GM19239 (cell line): ENCODE results near the gene FAM181A.
A peak's percentile ranks its signal among the peaks of the same experiment; 100 is the strongest.

Source experiments
- DNase-seq: peaks from one replicate; pipeline ENCODE4 v3.0.0; 2011; ENCODE audit warnings: low spot score; ENCODE audit not compliant: insufficient read length
- FAIRE-seq: peaks from 2 replicates; lab custom pipeline; 2011; peaks lifted over from hg19 to GRCh38; lab: Jason Lieb, UNC

Gene FAM181A

DNA sequence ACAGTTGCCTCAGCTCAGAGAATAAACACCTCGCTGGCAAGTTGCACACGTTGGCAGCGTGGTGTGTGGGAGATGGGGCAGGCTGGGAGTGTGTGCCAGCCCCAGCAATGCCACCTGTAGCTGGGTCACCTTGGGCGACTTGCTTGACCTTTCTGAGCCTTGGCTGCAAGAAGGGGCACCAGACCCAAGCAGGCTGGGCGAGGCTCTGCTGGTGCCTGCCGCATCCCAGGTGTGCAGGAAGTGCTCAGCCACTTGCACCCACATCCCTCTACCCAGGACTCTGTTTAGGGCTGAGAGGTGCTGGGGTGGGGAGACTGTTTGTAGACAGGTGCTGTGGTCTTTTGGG is 629 bp downstream of the FAM181A start:
- DNase-seq (no peak), FAIRE-seq (no peak)

DNA sequence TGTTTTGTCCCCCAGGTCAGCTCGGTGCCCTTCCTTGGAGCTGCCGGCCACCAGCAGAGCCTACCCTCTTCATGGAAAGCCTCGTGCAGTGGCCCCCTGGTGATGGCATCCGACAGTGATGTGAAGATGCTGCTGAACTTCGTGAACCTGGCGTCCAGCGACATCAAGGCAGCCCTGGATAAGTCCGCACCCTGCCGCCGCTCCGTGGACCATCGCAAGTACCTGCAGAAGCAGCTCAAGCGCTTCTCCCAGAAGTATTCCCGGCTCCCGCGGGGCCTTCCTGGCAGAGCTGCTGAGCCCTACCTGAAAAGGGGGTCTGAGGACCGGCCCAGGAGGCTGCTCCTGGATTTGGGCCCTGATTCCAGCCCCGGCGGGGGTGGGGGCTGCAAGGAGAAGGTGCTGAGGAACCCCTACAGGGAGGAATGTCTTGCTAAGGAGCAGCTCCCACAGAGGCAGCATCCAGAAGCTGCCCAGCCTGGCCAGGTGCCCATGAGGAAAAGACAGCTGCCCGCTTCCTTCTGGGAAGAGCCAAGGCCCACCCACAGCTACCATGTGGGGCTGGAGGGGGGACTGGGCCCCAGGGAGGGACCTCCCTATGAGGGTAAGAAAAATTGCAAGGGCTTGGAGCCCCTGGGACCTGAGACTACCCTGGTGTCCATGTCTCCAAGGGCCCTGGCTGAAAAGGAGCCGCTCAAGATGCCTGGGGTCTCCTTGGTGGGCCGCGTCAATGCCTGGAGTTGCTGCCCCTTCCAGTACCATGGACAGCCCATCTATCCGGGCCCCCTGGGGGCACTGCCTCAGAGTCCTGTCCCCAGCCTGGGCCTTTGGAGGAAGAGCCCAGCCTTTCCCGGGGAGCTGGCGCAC is 1.3 kb downstream of the FAM181A start:
- DNase-seq (no peak), FAIRE-seq (no peak)

DNA sequence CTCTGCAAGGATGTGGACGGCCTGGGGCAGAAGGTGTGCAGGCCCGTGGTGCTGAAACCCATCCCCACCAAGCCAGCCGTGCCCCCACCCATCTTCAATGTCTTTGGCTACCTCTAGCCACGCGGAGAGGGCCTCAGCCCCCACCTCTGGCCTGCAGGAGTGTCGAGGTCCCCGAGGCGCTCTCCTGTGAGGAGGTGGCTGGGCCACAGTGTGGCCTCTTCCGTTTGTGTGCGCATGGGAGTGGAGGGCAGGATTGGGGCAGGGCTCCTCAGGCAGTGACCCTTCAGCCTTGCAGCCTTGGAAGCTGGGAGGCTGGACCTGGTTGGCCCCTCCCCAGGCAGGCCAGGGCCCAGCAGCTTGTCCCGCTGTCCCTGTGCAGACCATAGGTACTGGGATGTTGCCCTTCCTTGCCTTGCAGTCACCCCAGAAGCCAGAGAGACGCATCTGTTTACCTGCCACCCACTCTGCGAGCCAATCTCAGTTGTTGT is 1.9 kb downstream of the FAM181A start:
- DNase-seq (no peak), FAIRE-seq (no peak)

DNA sequence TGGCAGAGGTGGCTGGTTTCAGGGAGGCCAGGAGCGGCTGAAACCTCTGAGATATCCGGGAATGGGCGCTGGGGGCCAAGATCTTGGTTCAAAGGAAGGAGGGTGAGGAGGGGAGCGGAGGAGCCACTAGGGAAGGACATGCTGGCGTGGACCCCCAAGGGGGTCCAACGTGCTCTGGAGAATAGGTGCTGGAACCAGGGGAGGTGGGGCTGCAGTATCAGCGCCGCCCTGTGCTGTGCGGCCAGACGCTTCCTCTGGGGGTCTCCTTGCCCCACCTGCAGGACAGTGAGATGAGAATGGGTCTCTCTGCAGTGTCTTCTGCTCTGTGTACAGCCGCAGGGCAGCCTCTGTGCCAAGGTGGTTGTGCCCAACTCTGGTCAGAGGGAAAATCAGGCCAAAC is 2.5 kb downstream of the FAM181A start:
- no peak for DNase-seq
- no peak for FAIRE-seq

DNA sequence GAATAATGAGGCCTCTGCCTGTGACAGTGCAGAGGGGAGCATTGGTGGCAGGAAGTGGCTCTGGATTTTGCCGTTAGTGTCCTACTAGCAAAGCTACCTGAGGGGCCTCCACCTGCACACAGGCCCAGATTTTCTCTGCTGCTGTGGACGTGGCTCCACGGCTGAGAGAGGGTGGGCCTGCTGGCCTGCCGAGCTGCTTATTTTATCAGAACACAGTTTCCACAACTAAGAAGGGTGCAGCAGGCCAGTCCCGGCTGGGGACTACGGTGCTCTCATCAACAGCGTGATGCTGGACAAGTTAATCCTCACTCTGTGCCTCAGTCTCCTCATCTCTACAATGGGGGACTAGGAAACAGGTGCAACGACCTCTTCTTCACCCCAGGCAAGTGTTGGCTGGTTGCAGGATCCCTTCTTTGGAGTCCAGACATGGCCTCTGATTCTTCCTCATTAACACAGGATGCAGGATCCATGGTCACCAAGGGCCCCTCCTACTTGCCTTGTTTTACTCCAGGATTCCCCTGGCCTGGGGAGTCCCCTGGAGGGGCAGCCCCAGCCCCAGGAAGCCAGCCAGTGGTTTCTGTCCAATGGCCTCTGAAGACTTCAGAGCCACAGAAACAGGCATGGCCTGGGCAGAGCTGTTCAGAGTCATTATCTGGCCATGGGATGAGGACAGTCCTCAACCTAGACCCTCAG is 3.3 kb downstream of the FAM181A start:
- FAIRE-seq (no peak), DNase-seq (no peak)

DNA sequence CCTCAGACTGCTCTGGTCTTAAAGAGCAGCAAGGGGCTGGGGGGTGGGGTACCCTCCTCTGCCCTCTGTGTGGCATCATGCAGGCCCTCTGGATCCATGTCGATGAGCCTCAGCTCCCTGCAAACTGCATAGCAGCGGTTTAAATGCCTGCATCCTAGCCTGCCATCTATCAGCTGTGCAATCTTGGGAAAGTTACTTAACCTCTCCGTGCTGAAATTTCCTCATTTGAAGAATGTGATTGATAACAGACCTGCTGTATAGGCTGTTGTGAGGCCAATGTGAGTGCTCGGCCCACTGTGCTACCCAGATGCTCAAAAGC is 3.8 kb downstream of the FAM181A start:
- DNase-seq (no peak), FAIRE-seq (no peak)

DNA sequence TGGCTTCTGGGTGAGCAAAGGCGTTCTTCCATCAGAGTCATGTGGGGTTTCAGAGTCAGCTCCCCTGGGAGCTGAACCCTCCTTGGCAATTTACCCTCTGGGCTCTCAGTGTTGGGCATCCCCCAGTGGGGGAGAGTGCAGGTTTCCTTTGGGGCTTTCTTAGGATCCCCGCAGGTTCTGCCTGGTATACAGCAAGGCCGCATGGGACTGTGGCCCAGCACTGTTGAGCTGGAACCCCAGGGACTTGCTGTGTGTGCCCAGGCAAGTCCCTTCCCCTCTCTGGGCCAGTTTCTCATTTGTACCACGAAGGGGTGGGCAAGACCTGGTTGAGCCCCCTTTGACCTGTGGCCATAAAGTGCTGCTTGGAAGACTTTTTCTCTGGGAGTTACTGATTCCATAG is 5.5 kb downstream of the FAM181A start:
- FAIRE-seq, result no peak
- no peak for DNase-seq

DNA sequence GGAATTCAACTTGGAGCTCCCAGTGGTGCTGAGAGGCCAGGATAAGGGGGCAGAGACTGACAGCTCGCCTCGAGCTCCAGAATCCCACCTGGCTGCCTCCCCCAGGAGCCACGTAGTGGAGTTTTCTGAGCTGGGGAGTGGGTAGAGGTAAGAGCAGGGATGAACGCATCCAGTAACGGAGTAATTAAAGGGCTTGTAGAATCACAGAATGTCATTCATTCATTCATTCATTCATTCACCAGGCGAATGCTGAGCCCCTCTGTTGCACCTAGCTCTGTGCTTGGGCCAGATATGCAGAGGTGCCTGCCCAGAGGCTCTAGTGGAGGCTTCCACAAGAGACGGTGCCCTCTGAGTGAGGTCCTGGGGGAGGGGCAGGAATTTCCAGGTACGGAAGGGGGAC is 8.1 kb downstream of the FAM181A start:
- no peak for FAIRE-seq
- no peak for DNase-seq

DNA sequence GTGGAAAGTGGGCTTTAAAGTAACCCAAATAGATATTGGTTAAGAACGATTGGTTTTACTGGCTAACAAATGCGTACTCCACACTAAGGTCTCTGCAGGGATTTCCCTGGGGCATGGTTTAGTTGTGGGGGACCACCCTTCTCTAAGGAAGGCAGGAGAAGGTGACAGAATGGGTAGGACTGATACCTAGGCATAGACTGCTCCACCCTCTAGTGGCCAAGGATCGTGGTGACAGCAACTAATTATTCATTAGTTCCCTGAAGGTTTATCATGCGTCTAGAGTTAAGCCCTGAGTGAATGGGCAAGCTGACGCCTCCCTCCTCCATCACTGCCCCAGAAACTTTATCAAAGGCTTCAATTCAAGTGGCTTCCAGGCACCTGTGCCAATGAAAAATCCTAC is 9.1 kb downstream of the FAM181A start:
- peak; percentile 51 for FAIRE-seq

DNA sequence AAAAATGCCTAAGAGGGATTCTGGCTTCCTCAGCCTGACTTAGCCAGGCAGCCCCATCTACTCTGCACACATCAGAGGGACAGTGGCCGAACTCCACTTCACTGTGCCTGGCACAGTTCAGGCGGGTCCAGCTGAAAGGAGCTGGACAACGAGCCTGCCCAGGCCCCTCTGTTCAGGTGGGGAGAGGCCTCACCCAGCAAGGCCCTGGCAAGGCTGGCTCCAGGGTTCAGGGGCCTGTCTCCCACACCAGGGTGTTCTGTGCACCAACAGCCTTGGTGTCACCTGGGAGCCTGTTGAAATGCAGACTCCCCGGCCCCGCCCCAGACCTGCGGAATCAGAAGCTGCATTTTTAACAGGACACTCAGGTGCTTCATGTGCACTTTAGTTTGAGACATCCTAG is 9.8 kb downstream of the FAM181A start:
- no peak for FAIRE-seq
- DNase-seq, result no peak

More for the DNA sequence above, 9.1 kb downstream of the FAM181A start:
- DNase-seq, result peak; percentile 44

DNA sequence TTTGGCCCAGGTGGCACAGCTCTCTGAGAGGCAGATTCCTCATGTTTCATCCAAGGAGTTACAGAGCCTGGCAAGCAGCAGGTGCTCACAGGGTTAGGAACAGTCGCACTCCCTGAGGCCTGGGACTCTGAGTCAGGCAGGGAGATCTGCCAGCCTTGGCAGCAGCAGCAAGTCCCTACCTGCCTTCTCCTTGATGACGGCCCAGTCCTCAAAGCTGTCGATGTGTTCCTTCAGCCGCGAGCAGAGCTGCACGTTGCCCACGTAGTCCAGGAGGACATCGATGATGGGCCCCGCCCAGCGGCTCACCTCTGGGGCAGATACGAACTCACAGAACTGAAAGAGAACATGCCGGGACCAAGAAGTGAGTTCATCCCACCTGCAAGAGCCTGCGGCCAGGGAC is 10.4 kb downstream of the FAM181A start:
- FAIRE-seq (no peak), DNase-seq (no peak)

DNA sequence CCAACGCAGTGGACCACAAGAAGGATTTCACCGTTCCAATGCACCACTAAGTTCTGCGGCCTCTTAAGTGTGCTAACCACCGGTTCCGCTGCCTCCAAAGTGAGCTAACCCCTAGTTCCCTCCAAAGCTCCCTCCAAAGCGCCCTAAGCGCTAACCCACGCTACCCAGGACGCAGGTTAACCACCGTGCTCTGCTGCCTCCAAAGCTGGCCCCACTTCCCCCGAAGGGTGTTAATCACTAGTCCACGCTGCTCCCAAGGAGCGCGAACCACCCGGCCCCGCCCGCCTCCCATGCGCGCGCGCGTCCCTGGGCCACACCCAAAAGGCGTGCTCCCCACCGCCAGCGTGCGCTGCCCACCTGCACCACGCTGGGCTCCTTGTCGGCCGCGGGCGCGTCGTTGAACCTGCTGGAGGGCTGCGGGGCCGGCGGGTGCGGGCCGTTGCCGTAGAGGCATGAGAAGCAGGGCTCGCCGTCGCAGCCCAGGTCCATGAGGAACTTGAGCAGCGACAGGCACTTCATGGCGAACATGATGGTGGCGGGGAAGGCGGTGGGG is 11.7 kb downstream of the FAM181A start:
- FAIRE-seq (no peak), DNase-seq (no peak)

DNA sequence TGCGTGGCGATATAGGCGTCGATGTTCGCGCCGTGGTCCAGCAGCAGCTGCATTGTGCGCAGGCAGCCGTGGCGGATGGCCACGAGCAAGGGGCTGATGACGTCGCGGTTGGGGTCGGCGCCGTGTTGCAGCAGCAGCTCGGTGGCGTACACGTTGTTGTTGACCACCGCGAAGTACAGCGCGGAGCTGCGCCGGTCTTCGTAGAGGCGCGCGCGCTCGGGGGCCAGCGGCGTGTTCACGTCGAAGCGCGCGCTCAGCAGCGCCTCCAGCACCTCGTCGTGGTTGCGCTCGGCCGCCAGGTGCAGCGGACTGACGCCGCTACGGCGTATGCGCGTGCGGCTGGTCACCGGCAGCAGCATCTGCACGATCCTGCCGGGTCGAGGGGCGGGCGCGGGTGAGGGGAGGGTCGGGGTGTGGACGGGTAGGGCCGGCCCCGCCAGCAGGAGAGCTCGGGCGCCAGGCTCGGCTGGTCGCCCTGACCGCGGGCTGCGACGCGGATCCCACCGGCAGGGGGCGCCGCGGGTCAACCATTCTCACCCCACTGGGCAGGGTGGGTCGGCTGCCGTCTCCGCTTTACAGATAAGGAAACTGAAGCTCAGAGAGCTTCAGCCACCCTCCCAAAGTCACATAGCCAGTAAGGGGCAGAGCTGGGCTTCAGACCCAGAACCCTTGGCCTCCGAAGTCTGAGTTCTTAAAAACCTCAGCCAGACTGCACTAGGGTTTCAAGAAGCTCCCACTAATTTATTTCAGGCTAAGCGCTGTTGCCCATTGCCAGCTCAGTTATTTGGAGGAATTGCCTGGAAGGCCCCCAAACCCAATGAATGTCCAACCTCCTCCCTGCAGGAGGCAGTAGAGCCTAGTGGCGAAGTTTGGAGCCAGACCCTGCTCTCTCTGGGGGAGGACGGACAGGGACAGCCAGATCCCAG is 12.4 kb downstream of the FAM181A start:
- FAIRE-seq, result peak; percentile 87
- DNase-seq, result peak; percentile 94

DNA sequence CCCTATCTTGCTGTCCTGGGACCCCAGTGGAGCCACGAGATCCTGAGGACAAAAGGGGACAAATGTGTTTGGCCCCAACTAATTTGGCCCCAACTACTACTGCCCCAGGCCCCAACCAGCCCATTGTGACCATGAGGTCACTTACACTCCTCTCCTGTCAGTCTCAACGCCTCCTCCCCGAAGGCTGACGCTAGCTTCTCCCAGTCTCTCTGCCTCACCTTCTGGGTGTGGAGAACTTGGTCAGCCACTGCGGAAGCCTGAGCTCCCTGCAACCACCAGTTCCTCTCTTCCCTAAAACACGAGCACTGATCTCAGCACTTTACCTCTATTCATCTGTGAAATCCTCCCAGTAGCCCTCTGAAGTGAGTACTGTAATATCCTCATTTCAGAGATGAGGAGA is 13.3 kb downstream of the FAM181A start:
- no peak for DNase-seq
- FAIRE-seq, result peak; percentile 65

DNA sequence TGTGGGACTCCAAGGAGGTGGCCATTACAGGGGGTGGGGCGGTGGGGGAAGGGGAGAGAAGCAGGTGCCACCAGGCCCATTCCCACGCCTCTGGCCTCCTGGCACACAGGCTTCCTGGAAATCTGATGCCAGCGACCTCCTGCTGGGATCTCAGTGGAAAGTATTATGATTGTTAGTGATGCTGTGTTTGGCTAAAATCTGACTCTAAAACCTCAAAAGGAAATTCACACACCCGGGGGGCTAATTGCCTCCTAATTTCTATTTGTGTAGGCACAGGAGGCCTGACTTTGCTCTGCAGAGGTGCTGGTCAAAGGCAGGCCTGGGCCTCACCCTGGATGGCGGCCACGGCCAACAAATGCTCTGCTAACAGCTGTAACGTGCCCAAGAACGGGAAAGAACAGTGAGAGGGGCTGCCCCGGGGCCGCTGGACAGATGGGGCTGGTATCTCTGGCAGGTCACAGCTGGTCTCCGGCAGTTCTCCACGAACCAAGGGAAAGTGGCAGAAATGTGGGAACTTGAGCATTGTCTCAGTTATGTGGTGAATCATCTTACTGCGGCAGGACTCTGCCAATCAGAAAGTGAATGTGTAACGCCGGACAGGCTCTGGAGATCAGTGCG is 14.3 kb downstream of the FAM181A start:
- no peak for DNase-seq
- no peak for FAIRE-seq

DNA sequence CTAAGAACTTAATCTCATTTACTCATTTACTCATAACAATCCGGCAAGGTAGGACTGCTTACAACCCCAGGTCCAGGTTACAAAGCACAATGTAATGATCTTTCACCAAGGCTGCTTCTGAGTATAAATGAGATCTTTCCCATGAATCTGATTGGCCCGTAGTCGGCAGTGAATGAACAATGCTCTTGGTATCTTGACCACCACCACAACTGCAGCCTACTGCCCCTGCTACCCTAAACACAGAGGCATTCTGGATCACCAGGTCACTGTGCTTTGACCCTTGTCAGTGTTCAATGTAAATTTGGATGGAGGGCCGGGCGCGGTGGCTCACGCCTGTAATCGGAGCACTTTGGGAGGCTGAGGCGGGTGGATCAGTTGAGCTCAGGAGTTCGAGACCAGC is 15.9 kb downstream of the FAM181A start:
- DNase-seq (no peak), FAIRE-seq (no peak)

DNA sequence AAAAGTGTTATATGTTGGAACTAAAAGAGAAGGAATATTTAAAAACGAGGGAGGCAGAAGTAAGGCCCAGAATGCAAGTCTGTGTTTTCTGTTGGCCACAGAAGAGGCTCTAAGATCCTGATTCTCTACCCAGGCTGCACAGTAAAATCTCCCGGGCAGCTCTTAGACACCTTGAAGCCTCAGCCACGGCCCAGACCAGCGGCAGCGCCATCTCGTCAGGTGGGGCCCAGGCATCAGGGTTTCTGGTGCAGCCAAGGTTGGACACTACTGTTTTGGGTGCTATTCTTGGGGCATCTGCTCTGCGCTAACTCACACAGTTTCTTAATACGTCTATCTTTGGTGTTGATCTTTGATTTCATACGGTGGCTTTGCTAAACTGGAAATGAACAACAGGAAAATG is 16.8 kb downstream of the FAM181A start:
- FAIRE-seq, result no peak
- DNase-seq, result no peak

DNA sequence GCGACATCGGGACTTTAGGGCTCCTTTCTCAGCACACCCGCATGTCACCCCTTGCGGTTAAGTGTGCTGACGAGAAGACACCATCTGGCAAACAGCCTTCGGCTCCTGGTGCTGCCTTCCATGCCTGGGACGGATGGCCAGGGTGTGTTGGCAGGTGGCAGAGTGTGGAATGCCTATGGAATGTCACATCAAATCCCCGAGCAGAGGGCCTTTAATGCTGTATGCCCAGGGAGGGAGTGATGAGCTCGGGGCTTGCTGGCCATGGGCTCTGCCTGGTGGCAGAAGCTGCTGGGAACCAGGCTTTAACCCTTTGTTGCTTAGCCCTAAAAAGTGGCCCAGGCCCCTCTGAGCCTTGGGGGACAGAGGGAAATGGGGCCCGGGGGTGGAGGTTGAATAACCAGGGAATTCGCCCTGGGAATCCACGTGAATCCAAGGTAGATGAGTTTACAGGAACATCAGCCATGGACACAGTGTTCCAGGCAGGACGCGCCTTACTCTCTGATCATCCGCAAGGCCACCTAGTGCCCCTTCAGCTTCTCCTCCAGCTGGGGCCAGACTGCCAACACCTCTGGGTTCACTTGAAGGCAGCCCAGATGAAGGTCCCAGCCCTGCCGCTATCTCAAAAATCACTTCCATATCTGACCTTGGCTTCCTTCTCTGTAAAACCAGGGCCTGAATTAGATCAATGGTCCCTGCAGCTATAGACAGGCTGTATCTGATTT is 17.4 kb downstream of the FAM181A start:
- no peak for FAIRE-seq
- no peak for DNase-seq

DNA sequence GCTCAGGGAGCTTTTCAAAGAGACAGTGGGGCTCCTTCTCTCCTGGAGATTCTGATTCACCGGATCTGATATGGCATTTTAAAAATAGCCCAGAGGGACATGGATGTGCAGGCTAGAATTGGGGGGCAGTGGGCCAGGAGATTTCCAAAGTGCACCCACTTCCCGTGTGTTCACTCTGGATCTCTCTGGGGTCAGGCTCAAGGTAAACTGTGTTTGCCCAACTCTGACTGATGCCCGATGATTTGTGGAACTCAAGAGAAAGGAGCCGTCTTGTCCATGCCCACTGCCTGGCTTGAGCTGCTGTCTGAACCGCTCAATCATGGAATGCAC is 17.9 kb downstream of the FAM181A start:
- DNase-seq, result no peak
- no peak for FAIRE-seq

DNA sequence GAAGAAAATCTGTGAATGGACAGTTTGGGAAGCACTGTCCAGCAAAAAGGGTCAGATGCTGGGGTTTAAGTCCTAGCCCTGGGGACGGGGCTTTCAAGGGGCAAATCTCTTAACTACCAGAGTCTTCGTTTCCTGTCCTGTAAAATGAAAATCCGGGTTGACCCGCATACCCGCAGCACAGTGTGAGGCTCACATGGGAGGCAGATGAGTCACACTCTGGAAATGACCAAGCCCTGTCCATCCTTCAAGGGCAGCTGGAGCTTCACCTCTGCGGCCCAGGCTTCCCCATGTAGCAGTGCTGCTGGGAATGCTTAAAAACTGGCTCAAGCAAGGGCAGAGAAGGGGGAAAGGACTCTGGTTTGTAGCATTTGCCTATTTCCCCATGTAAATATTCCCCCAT is 19.0 kb downstream of the FAM181A start:
- FAIRE-seq (no peak), DNase-seq (no peak)
